ENCODE data around the gene PLEKHG5.
"Not testable (repeated sequence)": the region's sequence is repeated elsewhere in the genome, so short reads cannot be mapped to it uniquely, and the experiment has no call there.

The PLEKHG5 gene

DNA sequence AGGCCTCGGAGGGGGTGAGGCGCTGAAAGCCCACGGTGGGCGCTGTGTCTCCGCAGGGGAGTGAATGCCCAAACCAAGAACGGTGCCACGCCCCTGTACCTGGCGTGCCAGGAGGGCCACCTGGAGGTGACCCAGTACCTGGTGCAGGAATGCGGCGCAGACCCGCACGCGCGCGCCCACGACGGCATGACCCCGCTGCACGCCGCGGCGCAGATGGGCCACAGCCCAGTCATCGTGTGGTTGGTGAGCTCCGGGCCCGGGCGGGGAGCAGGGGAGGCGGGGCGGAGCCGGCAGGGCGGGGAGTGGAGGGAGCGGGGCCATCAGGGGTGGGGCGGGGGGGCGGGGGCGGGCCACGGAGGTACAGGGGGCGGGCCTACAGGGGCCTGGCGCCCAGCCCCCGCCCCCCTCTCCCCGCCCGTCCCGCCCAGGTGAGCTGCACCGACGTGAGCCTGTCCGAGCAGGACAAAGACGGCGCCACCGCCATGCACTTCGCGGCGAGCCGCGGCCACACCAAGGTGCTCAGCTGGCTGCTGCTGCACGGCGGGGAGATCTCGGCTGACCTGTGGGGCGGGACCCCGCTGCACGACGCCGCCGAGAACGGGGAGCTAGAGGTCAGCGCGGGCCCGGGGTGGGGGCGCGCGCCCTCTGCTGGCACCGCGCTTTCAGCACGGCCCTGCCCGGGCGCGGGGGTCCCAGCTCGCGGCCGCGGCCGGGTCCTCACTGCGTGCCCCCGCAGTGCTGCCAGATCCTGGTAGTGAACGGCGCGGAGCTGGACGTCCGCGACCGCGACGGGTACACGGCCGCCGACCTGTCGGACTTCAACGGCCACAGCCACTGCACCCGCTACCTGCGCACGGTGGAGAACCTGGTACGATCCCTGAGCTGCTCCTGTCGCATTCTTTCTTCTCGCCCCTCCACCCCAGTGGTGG is 51.0 kb downstream of the PLEKHG5 start:
- TF ChIP-seq, protein P1, sequence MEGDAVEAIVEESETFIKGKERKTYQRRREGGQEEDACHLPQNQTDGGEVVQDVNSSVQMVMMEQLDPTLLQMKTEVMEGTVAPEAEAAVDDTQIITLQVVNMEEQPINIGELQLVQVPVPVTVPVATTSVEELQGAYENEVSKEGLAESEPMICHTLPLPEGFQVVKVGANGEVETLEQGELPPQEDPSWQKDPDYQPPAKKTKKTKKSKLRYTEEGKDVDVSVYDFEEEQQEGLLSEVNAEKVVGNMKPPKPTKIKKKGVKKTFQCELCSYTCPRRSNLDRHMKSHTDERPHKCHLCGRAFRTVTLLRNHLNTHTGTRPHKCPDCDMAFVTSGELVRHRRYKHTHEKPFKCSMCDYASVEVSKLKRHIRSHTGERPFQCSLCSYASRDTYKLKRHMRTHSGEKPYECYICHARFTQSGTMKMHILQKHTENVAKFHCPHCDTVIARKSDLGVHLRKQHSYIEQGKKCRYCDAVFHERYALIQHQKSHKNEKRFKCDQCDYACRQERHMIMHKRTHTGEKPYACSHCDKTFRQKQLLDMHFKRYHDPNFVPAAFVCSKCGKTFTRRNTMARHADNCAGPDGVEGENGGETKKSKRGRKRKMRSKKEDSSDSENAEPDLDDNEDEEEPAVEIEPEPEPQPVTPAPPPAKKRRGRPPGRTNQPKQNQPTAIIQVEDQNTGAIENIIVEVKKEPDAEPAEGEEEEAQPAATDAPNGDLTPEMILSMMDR (IDR thresholded peaks at IDR 0.05; ENCODE audit: insufficient read depth, missing control alignments) = peak; percentile 7
- FAIRE-seq (no peak), DNase-seq (ENCODE audit: insufficient read length, low spot score) (peak; percentile 38)

DNA sequence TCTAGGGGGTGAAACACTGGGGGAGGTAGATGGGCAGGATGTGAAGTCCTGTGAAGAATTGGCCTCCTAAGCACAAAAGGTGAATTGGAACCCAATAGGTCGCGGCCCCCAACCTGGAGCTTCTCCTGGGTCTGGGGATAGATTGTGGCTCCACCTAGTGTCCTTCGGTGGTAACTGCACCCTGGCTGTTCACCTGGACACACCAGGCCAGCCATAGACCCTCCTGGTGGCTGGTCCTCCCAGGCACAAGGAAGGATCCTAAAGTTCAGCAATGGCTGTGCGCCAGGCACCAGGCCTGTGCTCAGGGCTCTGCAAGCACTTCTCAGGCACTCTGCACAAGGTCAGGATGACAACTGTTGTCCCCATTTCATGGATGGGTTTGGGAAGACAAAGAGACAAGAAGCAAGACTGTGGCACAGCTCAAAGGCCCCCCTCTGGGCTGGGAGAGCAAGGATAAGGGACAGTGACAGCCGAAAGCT is 53.4 kb downstream of the PLEKHG5 start:
- DNase-seq (ENCODE audit: insufficient read length, low spot score) (peak; percentile 62), FAIRE-seq (no peak)
- TF ChIP-seq, protein P1 (IDR thresholded peaks at IDR 0.05; ENCODE audit: insufficient read depth, missing control alignments) = peak; percentile 72

DNA sequence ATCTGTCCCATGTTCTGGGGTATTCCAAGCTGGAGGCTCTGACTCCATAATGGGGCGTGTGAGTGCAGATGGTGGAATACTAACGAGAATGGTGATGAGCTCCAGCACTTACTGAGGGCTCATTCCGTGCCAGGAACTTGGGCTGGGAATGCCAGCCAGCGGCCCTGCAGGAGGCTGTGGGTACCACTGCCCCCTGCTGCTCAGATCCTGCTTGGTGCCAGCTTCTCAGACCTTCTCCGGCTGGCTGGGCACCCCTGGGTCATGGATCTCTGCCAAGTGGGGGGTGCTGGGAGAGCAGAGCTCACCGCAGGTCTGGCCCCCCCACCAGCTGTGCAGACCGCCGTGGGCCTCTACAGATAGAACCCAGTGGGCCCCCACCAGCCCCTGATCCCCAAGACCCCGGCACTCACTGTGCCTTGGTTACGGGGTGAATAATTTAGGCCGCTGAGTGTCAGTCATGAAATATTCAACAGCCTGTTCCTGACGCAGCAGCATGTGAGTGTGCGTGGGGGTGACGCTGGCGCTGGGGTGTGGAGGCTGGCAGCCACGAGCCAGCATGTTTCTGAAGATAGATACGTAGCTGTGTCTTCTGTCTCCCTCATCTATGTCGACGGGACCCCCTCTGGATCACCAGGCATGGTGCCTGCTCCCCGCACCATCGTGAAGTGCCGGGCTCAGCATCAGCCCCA is 54.3 kb downstream of the PLEKHG5 start:
- TF ChIP-seq, protein P1 (IDR thresholded peaks at IDR 0.05; ENCODE audit: insufficient read depth, missing control alignments) = peak; percentile 22
- DNase-seq (ENCODE audit: insufficient read length, low spot score); FAIRE-seq: not testable (repeated sequence)

DNA sequence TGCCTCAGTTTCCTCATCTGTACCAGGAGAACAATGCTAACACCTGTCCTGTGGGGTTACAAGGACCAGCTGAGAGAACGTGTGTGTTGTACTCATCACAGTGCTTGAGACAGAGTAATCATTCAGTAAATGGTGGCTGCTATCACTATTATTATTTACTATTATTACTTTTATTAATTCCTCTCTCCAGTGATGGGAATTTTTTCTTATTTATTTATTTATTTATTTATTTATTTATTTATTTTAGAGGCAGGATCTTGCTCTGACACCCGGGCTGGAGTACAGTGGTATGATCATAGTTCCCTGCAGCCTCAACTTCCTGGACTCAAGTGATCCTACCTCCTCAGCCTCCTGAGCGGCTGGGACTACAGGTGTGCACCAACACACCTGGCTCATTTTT is 55.2 kb downstream of the PLEKHG5 start:
- not testable (repeated sequence) for DNase-seq (ENCODE audit: insufficient read length, low spot score); FAIRE-seq

DNA sequence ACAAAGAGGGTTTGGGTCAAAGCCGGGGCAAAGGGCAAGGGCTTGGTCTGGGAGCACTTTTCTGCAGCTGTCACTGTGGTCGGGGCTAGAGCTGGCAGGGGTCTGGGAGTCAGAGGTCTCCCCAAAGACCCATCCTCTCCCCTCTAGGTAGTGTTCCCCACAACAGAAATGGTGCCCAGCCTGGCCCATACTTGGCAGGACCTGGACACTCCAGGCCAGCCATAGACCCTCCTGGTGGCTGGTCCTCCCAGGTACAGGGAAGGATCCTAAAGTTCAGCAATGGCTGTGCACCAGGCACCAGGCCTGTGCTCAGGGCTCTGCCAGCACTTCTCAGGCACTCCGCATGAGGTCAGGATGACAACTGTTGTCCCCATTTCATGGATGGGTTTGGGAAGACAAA is 55.9 kb downstream of the PLEKHG5 start:
- TF ChIP-seq, protein P1 (IDR thresholded peaks at IDR 0.05; ENCODE audit: insufficient read depth, missing control alignments) = no peak
- FAIRE-seq (no peak), DNase-seq (ENCODE audit: insufficient read length, low spot score) (no peak)

DNA sequence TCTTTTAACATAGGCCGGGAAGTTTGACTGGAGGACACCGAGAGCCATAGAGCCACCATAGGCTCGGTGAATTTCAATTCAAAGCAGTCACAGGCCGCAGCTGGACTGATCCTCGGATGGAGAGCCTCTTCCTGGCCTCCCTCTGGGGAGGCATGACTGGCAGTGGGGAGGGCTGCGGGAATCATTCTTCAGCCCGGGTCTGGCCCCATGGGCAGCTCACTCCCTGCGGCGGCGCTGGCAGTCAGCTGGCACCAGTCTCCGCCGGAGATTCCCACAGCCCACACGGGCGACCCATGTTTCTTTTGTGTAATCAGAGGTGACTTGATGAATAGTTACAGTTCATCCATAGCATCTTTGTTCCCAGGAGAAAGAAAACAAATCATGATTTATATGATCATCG is 56.3 kb downstream of the PLEKHG5 start:
- TF ChIP-seq, protein P1 (IDR thresholded peaks at IDR 0.05; ENCODE audit: insufficient read depth, missing control alignments) = no peak
- DNase-seq (ENCODE audit: insufficient read length, low spot score) (no peak), FAIRE-seq (no peak)

DNA sequence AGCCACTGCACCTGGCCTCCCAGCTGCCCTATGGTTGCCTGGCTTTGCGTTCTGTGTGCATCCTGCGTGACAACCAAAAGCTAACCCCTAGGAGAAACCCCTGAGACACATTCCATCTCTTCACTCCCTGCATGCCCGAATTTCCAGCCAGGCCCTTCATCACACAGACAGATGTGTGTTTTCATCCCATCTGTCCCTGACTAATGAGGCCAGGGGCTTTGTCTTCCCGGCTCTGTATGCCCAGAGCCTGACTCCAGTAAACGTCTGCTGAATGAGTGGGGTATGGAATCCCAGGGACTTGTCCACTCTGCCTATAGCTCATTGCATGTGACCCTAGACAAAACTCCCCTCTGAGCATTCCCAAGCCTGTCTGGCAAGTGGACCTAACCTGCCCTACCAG is 57.3 kb downstream of the PLEKHG5 start:
- DNase-seq (ENCODE audit: insufficient read length, low spot score) (no peak), FAIRE-seq (no peak)
- TF ChIP-seq, protein P1 (IDR thresholded peaks at IDR 0.05; ENCODE audit: insufficient read depth, missing control alignments) = no peak

DNA sequence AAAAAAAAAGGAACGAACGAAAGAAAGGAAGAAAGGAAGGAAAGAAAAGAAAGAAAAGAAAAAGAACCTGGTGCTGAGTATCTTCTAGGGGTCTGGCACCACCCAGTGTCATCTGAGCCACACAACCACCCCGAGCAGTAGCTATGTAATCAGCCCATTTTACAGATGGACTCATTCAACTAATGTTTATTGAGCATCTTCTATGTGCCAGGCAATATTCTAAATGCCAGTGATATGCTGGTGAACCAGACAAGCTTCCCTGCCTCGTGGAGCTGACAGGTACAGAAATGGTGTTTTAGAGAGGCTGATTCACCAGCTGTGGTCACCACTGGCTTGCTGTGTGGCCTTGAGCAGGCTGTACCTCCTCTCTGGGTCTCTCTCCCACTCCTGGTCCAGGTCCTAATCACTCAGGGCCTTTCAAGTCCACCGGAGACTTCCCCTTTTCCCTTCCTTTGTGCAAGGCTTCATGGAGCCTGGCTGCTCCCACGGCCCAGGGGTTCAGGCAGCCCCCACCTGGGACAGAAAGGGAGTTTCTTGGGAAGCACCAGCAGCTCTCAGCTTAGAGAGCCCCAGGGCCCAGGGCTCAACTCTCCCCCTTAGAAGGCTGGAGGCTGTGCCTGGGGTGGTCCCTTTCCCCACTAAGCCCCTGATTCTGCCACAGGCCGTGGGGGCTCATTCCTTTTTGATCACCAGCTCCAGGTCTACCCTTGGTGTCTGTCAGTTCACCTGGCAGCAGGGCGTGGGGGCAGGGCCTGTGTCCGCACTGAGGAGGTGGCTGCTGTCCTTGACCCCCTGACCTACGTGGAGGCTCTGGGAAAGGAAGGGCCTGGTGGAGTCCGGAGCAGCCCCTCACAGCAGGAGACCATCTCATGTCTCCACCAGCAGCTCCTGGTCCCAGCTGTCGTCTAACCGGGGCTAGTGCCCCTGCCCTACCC is 59.6 kb downstream of the PLEKHG5 start:
- not testable (repeated sequence) for DNase-seq (ENCODE audit: insufficient read length, low spot score); FAIRE-seq

DNA sequence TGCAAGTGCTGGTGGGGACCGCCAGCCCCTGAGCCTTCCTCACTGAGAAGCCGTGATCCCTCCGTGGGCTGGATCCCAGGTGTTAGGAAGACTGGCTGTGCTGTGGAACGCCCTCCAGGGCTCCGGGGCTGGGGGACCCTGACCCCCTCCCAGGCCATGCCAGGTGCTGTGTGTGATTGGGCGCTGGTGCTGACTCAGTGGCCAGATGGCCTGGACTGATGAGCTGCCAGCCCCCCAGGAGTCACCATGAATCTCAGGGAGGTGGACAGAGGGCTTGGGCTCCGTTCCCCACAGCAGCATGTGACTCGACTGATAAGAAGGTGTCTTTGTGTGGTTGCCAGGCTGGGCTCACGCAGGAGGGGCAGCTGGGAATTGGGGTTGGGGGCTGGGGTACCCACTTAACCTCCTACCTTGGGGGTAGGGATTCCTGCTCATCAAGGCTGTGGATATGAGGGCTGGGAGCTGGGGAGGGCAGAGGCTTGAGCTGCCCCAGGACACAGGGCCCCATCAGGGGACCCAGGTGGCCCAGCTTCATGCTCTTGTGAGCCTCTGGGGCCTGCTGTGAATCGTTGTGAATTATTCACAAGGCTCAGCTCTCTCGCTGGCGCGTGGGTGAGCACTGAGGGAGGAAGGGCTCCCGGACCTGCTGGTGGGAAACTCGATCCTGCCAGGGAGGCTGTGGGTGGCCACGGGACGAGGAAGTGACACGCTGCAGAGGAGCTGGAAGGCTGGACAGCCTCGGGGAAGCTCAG is 61.6 kb downstream of the PLEKHG5 start:
- FAIRE-seq; DNase-seq (ENCODE audit: insufficient read length, low spot score): not testable (repeated sequence)

DNA sequence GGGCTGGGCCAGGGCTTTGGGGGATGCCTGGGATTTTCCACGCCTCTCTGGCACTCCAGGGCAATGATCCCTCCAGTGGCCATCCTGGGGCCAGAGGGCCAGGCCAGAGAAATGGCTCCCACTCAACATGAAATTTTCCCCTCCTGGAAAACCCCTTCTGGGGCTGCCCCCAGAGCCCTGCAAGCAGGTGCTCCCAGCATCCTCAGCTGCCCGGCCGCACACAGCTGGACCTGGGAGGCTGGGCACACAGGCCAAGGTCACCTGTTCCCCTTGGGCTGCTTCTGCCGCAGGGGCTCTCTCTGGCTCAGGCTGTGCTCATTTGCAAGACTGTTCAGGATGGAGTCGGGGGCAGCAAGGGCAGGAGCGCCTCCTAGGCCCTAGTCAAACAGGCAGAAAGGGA is 63.0 kb downstream of the PLEKHG5 start:
- FAIRE-seq; DNase-seq (ENCODE audit: insufficient read length, low spot score): not testable (repeated sequence)
